Neural cell (in vitro differentiated cells): Measurements from ENCODE around the gene GAN. TPM values are rescaled to one million over a fixed set of nuclear protein-coding genes. Genes with fewer than 3 reads are reported as not detected.

Experiments
- H2AFZ ChIP-seq: fragments of 200-600, 300-800 bp; sonication (generic), shearing (Covaris generic); 2 replicates; pipeline ENCODE4 v1.6.0; 2014; ENCODE audit warnings: low read depth, mild to moderate bottlenecking, antibody characterized with exemption, low read length, moderate library complexity
- H3F3A ChIP-seq: fragments of 200-600 bp; shearing (Covaris generic); 2 replicates; pipeline ENCODE4 v1.6.1; 2016; ENCODE audit warnings: mild to moderate bottlenecking, moderate library complexity, mixed read lengths, antibody characterized with exemption, low read length; ENCODE audit not compliant: insufficient read depth, poor library complexity, severe bottlenecking
- H3K27ac ChIP-seq: fragments of 200-600, 300-800 bp; sonication (generic), shearing (Covaris generic); 2 replicates; pipeline ENCODE4 v1.5.1; 2014; ENCODE audit warnings: mild to moderate bottlenecking, low read length, moderate library complexity
- H3K27me3 ChIP-seq: fragments of 300-800, 200-600 bp; sonication (generic), shearing (Covaris generic); 2 replicates; pipeline ENCODE4 v1.6.0; 2014; ENCODE audit warnings: mild to moderate bottlenecking, low read depth, low read length, moderate library complexity; ENCODE audit not compliant: insufficient read depth
- H3K36me3 ChIP-seq: fragments of 300-800, 200-600 bp; sonication (generic), shearing (Covaris generic); 2 replicates; pipeline ENCODE4 v1.5.1; 2014; ENCODE audit warnings: mild to moderate bottlenecking, antibody characterized with exemption, low read length, moderate library complexity; ENCODE audit not compliant: insufficient read depth
- H3K4me2 ChIP-seq: fragments of 300-800, 200-600 bp; sonication (generic), shearing (Covaris generic); 2 replicates; pipeline ENCODE4 v1.6.0; 2014; ENCODE audit warnings: mild to moderate bottlenecking, low read length
- H3K4me3 ChIP-seq: fragments of 300-800, 200-600 bp; sonication (generic), shearing (Covaris generic); 2 replicates; pipeline ENCODE4 v1.5.1; 2014; ENCODE audit warnings: mild to moderate bottlenecking, low read length, moderate library complexity
- H3K79me2 ChIP-seq: fragments of 200-600 bp; shearing (Covaris generic); replicated peaks from 2 replicates; pipeline ENCODE4 v1.6.0; 2014; ENCODE audit warnings: mild to moderate bottlenecking, low read length, moderate library complexity; ENCODE audit not compliant: insufficient read depth
- H3K9ac ChIP-seq: fragments of 300-800, 200-600 bp; sonication (generic), shearing (Covaris generic); 2 replicates; pipeline ENCODE4 v1.6.1; 2016; ENCODE audit warnings: mild to moderate bottlenecking, low read length, mixed read lengths
- H3K9me2 ChIP-seq: fragments of 200-600 bp; shearing (Covaris generic); 2 replicates; pipeline ENCODE4 v1.6.1; 2016; ENCODE audit warnings: mild to moderate bottlenecking, low read length, mixed read lengths; ENCODE audit not compliant: insufficient read depth
- H3K9me3 ChIP-seq: fragments of 200-600, 300-800 bp; sonication (generic), shearing (Covaris generic); 2 replicates; pipeline ENCODE4 v1.6.1; 2016; ENCODE audit warnings: mild to moderate bottlenecking, mixed run types, low read length, moderate library complexity, mixed read lengths
- H4K20me1 ChIP-seq: fragments of 200-600 bp; shearing (Covaris generic); 2 replicates; pipeline ENCODE4 v1.6.1; 2016; ENCODE audit warnings: mild to moderate bottlenecking, mixed run types; ENCODE audit not compliant: insufficient read depth
- EP300 ChIP-seq: fragments of 450-650 bp; conservative IDR thresholded peaks from 2 replicates; pipeline ENCODE4 v1.6.1; 2014; ENCODE audit warnings: antibody characterized with exemption, mild to moderate bottlenecking, moderate library complexity; ENCODE audit not compliant: poor library complexity, severe bottlenecking
- EZH2 ChIP-seq: fragments of 200-600, 300-800 bp; shearing (Covaris generic), sonication (generic); IDR thresholded peaks from 2 replicates; pipeline ENCODE4 v1.6.1; 2014; ENCODE audit warnings: antibody characterized with exemption, low read length, borderline replicate concordance, mild to moderate bottlenecking; ENCODE audit not compliant: insufficient read depth, poor library complexity, severe bottlenecking
- MXI1 ChIP-seq: fragments of 450-650 bp; conservative IDR thresholded peaks from 2 replicates; pipeline ENCODE4 v1.6.1; 2014; ENCODE audit warnings: antibody characterized with exemption, mild to moderate bottlenecking; ENCODE audit not compliant: poor library complexity, severe bottlenecking
- POLR2AphosphoS5 ChIP-seq: IDR thresholded peaks from 2 replicates; pipeline ENCODE4 v1.6.1; 2012
- RAD21 ChIP-seq: fragments of 450-650 bp; conservative IDR thresholded peaks from 2 replicates; pipeline ENCODE4 v1.6.1; 2014; ENCODE audit warnings: antibody characterized with exemption, mild to moderate bottlenecking, moderate library complexity
- SMC3 ChIP-seq: fragments of 450-650 bp; conservative IDR thresholded peaks from 2 replicates; pipeline ENCODE4 v1.6.1; 2014; ENCODE audit warnings: antibody characterized with exemption, mild to moderate bottlenecking, moderate library complexity; ENCODE audit not compliant: poor library complexity
- TAF1 ChIP-seq: IDR thresholded peaks from 2 replicates; pipeline ENCODE4 v1.6.1; 2012; ENCODE audit warnings: low read depth
- polyA plus RNA-seq: library from polyadenylated mRNA; depleted of rRNA; stranded (reverse); fragments of >200 nt; gene quantifications from 2 replicates; pipeline ENCODE4 v1.2.3, GENCODE V29; 2014
- TF ChIP-seq, protein P1 (sequence below): IDR thresholded peaks from 2 replicates; pipeline ENCODE4 v1.6.1; 2012; ENCODE audit warnings: borderline replicate concordance
- TF ChIP-seq, protein P2 (sequence below): fragments of 450-650 bp; IDR thresholded peaks from 2 replicates; pipeline ENCODE4 v1.5.1; 2014; ENCODE audit warnings: antibody characterized with exemption, mild to moderate bottlenecking, moderate library complexity; ENCODE audit not compliant: poor library complexity, severe bottlenecking

GAN gene
- polyA plus RNA-seq, 1 donor from 2014 or later = 9.1 TPM

DNA sequence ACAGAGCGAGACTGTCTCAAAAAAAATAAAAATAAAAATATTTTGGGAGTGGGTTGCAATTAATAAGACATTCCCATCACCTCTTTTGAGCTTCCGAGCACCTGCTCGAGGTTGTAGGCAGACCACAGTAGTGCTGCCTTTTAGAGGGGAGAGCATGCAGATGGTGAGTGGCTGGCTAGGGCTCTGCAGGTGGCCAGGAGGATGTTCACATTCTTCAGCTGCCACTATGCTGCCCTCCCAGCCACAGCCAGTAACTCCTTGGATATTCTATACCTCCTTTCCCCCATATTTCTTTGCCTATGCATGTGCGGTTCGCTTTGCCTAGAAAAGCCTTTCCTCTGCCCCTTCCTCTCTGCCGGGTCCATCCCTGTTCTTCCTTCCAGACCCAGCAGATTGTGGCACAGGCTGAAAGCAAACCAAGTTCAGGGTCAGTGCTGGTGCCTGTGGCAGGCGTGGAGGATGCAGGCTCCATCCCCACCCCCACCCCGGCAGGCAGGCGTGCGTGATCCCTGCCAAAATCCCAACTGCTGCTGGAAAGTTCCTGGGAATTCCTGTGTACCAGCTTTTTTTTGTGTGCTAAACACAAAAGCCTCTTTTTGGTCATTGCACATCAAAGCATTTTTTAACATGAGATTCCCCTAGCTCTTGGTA, 96.0 kb downstream of the GAN start:
- H3K9me2 ChIP-seq = no peaks in the 10 kb centered on the region
- no peaks in the 10 kb centered on the region for H3K79me2 ChIP-seq
- H3K27ac ChIP-seq = no peak overlapping the region
- H3K4me2 ChIP-seq = no peak overlapping the region
- TF ChIP-seq EZH2 (no peak), EP300 (no peak), RAD21 (no peak), MXI1 (no peak), POLR2AphosphoS5 (no peak), TAF1 (no peak), SMC3 (no peak)
- TF ChIP-seq, protein P1, sequence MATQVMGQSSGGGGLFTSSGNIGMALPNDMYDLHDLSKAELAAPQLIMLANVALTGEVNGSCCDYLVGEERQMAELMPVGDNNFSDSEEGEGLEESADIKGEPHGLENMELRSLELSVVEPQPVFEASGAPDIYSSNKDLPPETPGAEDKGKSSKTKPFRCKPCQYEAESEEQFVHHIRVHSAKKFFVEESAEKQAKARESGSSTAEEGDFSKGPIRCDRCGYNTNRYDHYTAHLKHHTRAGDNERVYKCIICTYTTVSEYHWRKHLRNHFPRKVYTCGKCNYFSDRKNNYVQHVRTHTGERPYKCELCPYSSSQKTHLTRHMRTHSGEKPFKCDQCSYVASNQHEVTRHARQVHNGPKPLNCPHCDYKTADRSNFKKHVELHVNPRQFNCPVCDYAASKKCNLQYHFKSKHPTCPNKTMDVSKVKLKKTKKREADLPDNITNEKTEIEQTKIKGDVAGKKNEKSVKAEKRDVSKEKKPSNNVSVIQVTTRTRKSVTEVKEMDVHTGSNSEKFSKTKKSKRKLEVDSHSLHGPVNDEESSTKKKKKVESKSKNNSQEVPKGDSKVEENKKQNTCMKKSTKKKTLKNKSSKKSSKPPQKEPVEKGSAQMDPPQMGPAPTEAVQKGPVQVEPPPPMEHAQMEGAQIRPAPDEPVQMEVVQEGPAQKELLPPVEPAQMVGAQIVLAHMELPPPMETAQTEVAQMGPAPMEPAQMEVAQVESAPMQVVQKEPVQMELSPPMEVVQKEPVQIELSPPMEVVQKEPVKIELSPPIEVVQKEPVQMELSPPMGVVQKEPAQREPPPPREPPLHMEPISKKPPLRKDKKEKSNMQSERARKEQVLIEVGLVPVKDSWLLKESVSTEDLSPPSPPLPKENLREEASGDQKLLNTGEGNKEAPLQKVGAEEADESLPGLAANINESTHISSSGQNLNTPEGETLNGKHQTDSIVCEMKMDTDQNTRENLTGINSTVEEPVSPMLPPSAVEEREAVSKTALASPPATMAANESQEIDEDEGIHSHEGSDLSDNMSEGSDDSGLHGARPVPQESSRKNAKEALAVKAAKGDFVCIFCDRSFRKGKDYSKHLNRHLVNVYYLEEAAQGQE = no peak
- TF ChIP-seq, protein P2, sequence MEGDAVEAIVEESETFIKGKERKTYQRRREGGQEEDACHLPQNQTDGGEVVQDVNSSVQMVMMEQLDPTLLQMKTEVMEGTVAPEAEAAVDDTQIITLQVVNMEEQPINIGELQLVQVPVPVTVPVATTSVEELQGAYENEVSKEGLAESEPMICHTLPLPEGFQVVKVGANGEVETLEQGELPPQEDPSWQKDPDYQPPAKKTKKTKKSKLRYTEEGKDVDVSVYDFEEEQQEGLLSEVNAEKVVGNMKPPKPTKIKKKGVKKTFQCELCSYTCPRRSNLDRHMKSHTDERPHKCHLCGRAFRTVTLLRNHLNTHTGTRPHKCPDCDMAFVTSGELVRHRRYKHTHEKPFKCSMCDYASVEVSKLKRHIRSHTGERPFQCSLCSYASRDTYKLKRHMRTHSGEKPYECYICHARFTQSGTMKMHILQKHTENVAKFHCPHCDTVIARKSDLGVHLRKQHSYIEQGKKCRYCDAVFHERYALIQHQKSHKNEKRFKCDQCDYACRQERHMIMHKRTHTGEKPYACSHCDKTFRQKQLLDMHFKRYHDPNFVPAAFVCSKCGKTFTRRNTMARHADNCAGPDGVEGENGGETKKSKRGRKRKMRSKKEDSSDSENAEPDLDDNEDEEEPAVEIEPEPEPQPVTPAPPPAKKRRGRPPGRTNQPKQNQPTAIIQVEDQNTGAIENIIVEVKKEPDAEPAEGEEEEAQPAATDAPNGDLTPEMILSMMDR = no peak
- no peak overlapping the region for H2AFZ ChIP-seq
- H3K36me3 ChIP-seq = no peaks in the 10 kb centered on the region
- H4K20me1 ChIP-seq = no peaks in the 10 kb centered on the region
- no peaks in the 10 kb centered on the region for H3K27me3 ChIP-seq
- no peaks in the 10 kb centered on the region for H3F3A ChIP-seq
- H3K4me3 ChIP-seq = no peak overlapping the region
- no peak overlapping the region for H3K9ac ChIP-seq
- no peaks in the 10 kb centered on the region for H3K9me3 ChIP-seq

DNA sequence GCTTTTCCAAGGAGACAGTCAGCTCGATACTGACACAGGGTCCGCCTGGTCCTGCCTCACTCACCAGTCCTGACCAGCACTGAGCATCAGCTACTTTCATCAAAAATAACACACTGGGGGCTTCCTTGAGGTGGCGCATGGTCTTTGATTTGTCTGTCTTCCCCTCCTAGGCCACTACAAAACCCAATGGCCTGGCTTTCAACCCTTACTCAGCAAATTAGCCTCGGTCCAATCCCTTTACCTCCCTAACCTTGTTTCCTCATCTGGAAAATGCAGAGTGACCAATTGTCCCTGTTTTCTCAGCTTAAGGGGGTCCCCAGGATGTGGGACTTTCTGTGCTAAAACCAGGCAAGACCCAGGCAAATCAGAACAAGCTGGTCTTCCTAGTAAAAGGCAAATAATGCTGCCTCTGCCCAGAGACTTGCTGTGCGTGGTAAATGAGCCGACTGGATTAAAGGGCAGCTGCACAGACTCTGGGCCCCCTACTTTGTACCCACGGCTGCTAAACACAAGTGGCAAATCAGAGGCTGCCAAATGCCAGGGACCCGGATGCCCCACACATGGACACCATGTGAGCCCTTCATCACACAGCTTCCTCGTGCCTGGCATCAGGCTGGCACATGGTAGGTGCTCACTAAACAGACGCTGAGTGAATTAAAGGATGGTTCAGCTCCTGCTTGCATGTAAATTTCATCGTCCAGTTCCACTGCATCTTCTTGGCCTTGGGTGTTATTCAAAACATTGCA, 98.7 kb downstream of the GAN start:
- Histone ChIP-seq H3K4me3 (no peak overlapping the region), H3K9ac (no peak overlapping the region), H3K9me3 (no peaks in the 10 kb centered on the region), H3K4me2 (no peak overlapping the region), H3K9me2 (no peaks in the 10 kb centered on the region), H2AFZ (no peak overlapping the region), H3K27me3 (no peaks in the 10 kb centered on the region), H3F3A (no peaks in the 10 kb centered on the region), H3K36me3 (no peaks in the 10 kb centered on the region), H3K27ac (no peak overlapping the region), H4K20me1 (no peaks in the 10 kb centered on the region), H3K79me2 (no peaks in the 10 kb centered on the region)
- no peak for TF ChIP-seq POLR2AphosphoS5
- no peak for TF ChIP-seq SMC3
- TF ChIP-seq TAF1 = no peak
- no peak for TF ChIP-seq MXI1
- TF ChIP-seq RAD21 = no peak
- TF ChIP-seq, protein P2 = no peak
- no peak for TF ChIP-seq EP300
- TF ChIP-seq, protein P1 = no peak
- no peak for TF ChIP-seq EZH2
